Measurements from ENCODE around the gene VMP1.

Gene VMP1

GRCh38 chr17:59762049-59762823, 54.8 kb downstream of the VMP1 start:
- peaks cover 2 to 10% of the 10 kb centered on the region in 2 donors for H3K36me3 ChIP-seq (ENCODE audit: control insufficient read depth in 2 of 2, insufficient read depth in 2 of 2, low read length in 2 of 2)

GRCh38 chr17:59762824-59763374, 55.4 kb downstream of the VMP1 start:
- Histone ChIP-seq H3K4me1 (ENCODE audit: control insufficient read depth, insufficient read depth, low read length) (no peaks in the 10 kb centered on the region), H3K4me3 (ENCODE audit: low read length in 2 of 2) (no peak overlapping the region), H3K36me3 (ENCODE audit: control insufficient read depth in 2 of 2, insufficient read depth in 2 of 2, low read length in 2 of 2) (peaks cover 2 to 10% of the 10 kb centered on the region in 2 donors), H3K27me3 (ENCODE audit: control insufficient read depth in 1 of 2, insufficient read depth in 2 of 2, low read length in 2 of 2) (no peaks in the 10 kb centered on the region), H3K9me3 (ENCODE audit: control insufficient read depth in 2 of 2, low read length in 2 of 2) (peaks cover 0 to 5% of the 10 kb centered on the region in 2 donors), H3K27ac (ENCODE audit: low read length) (no peak overlapping the region), H3K9ac (ENCODE audit: low read length in 2 of 2) (no peak overlapping the region)

More at GRCh38 chr17:59762049-59762823, 54.8 kb downstream of the VMP1 start:
- H3K27ac ChIP-seq (ENCODE audit: low read length), result no peak overlapping the region
- H3K9me3 ChIP-seq (ENCODE audit: control insufficient read depth in 2 of 2, low read length in 2 of 2), result peaks cover 0 to 5% of the 10 kb centered on the region in 2 donors
- no peak overlapping the region for H3K9ac ChIP-seq (ENCODE audit: low read length in 2 of 2)
- no peak overlapping the region for H3K4me3 ChIP-seq (ENCODE audit: low read length in 2 of 2)
- no peaks in the 10 kb centered on the region for H3K27me3 ChIP-seq (ENCODE audit: control insufficient read depth in 1 of 2, insufficient read depth in 2 of 2, low read length in 2 of 2)
- H3K4me1 ChIP-seq (ENCODE audit: control insufficient read depth, insufficient read depth, low read length), result no peaks in the 10 kb centered on the region

GRCh38 chr17:59763861-59764260, 56.4 kb downstream of the VMP1 start:
- Histone ChIP-seq H3K4me3 (ENCODE audit: low read length in 2 of 2) (no peak overlapping the region), H3K9me3 (ENCODE audit: control insufficient read depth in 2 of 2, low read length in 2 of 2) (peaks cover 0 to 5% of the 10 kb centered on the region in 2 donors), H3K27me3 (ENCODE audit: control insufficient read depth in 1 of 2, insufficient read depth in 2 of 2, low read length in 2 of 2) (no peaks in the 10 kb centered on the region), H3K27ac (ENCODE audit: low read length) (no peak overlapping the region), H3K36me3 (ENCODE audit: control insufficient read depth in 2 of 2, insufficient read depth in 2 of 2, low read length in 2 of 2) (peaks cover 0 to 5% of the 10 kb centered on the region in 2 donors), H3K4me1 (ENCODE audit: control insufficient read depth, insufficient read depth, low read length) (no peaks in the 10 kb centered on the region), H3K9ac (ENCODE audit: low read length in 2 of 2) (no peak overlapping the region)

GRCh38 chr17:59764292-59764741, 56.9 kb downstream of the VMP1 start:
- H3K9ac ChIP-seq (ENCODE audit: low read length in 2 of 2), result no peak overlapping the region
- no peak overlapping the region for H3K4me3 ChIP-seq (ENCODE audit: low read length in 2 of 2)
- H3K27me3 ChIP-seq (ENCODE audit: control insufficient read depth in 1 of 2, insufficient read depth in 2 of 2, low read length in 2 of 2), result no peaks in the 10 kb centered on the region
- no peaks in the 10 kb centered on the region for H3K4me1 ChIP-seq (ENCODE audit: control insufficient read depth, insufficient read depth, low read length)
- peaks cover 0 to 5% of the 10 kb centered on the region in 2 donors for H3K36me3 ChIP-seq (ENCODE audit: control insufficient read depth in 2 of 2, insufficient read depth in 2 of 2, low read length in 2 of 2)
- H3K27ac ChIP-seq (ENCODE audit: low read length), result no peak overlapping the region
- peaks cover 0 to under 1% of the 10 kb centered on the region in 2 donors for H3K9me3 ChIP-seq (ENCODE audit: control insufficient read depth in 2 of 2, low read length in 2 of 2)

GRCh38 chr17:59765038-59765437, 57.6 kb downstream of the VMP1 start:
- Histone ChIP-seq H3K27me3 (ENCODE audit: control insufficient read depth in 1 of 2, insufficient read depth in 2 of 2, low read length in 2 of 2) (no peaks in the 10 kb centered on the region), H3K4me3 (ENCODE audit: low read length in 2 of 2) (no peak overlapping the region), H3K4me1 (ENCODE audit: control insufficient read depth, insufficient read depth, low read length) (no peaks in the 10 kb centered on the region), H3K27ac (ENCODE audit: low read length) (no peak overlapping the region), H3K9me3 (ENCODE audit: control insufficient read depth in 2 of 2, low read length in 2 of 2) (no peaks in the 10 kb centered on the region), H3K9ac (ENCODE audit: low read length in 2 of 2) (no peak overlapping the region), H3K36me3 (ENCODE audit: control insufficient read depth in 2 of 2, insufficient read depth in 2 of 2, low read length in 2 of 2) (peaks cover 0 to 5% of the 10 kb centered on the region in 2 donors)

GRCh38 chr17:59766491-59766890, 59.0 kb downstream of the VMP1 start:
- Histone ChIP-seq H3K4me1 (ENCODE audit: control insufficient read depth, insufficient read depth, low read length) (no peaks in the 10 kb centered on the region), H3K27me3 (ENCODE audit: control insufficient read depth in 1 of 2, insufficient read depth in 2 of 2, low read length in 2 of 2) (no peaks in the 10 kb centered on the region), H3K9ac (ENCODE audit: low read length in 2 of 2) (no peak overlapping the region), H3K4me3 (ENCODE audit: low read length in 2 of 2) (no peak overlapping the region), H3K27ac (ENCODE audit: low read length) (no peak overlapping the region), H3K9me3 (ENCODE audit: control insufficient read depth in 2 of 2, low read length in 2 of 2) (no peaks in the 10 kb centered on the region), H3K36me3 (ENCODE audit: control insufficient read depth in 2 of 2, insufficient read depth in 2 of 2, low read length in 2 of 2) (peaks cover 0 to 5% of the 10 kb centered on the region in 2 donors)

- H3K4me3 ChIP-seq (ENCODE audit: low read length in 2 of 2), result no peak overlapping the region
- H3K9me3 ChIP-seq (ENCODE audit: control insufficient read depth in 2 of 2, low read length in 2 of 2), result no peaks in the 10 kb centered on the region
- H3K9ac ChIP-seq (ENCODE audit: low read length in 2 of 2), result no peak overlapping the region
- peaks cover 0 to 5% of the 10 kb centered on the region in 2 donors for H3K36me3 ChIP-seq (ENCODE audit: control insufficient read depth in 2 of 2, insufficient read depth in 2 of 2, low read length in 2 of 2)
- H3K4me1 ChIP-seq (ENCODE audit: control insufficient read depth, insufficient read depth, low read length), result no peaks in the 10 kb centered on the region
- H3K27ac ChIP-seq (ENCODE audit: low read length), result no peak overlapping the region
- H3K27me3 ChIP-seq (ENCODE audit: control insufficient read depth in 1 of 2, insufficient read depth in 2 of 2, low read length in 2 of 2), result no peaks in the 10 kb centered on the region
These were observed 59.7 kb downstream of the VMP1 start for GRCh38 chr17:59767176-59767575.

- H3K9me3 ChIP-seq (ENCODE audit: control insufficient read depth in 2 of 2, low read length in 2 of 2), result no peaks in the 10 kb centered on the region
- H3K4me3 ChIP-seq (ENCODE audit: low read length in 2 of 2), result no peak overlapping the region
- H3K36me3 ChIP-seq (ENCODE audit: control insufficient read depth in 2 of 2, insufficient read depth in 2 of 2, low read length in 2 of 2), result peaks cover 2 to 8% of the 10 kb centered on the region in 2 donors
- no peaks in the 10 kb centered on the region for H3K4me1 ChIP-seq (ENCODE audit: control insufficient read depth, insufficient read depth, low read length)
- H3K9ac ChIP-seq (ENCODE audit: low read length in 2 of 2), result no peak overlapping the region
- H3K27me3 ChIP-seq (ENCODE audit: control insufficient read depth in 1 of 2, insufficient read depth in 2 of 2, low read length in 2 of 2), result no peaks in the 10 kb centered on the region
- no peak overlapping the region for H3K27ac ChIP-seq (ENCODE audit: low read length)
These were observed 62.4 kb downstream of the VMP1 start for GRCh38 chr17:59769887-59770286.

- H3K9me3 ChIP-seq (ENCODE audit: control insufficient read depth in 2 of 2, low read length in 2 of 2), result no peaks in the 10 kb centered on the region
- H3K27ac ChIP-seq (ENCODE audit: low read length), result no peak overlapping the region
- no peak overlapping the region for H3K9ac ChIP-seq (ENCODE audit: low read length in 2 of 2)
- H3K27me3 ChIP-seq (ENCODE audit: control insufficient read depth in 1 of 2, insufficient read depth in 2 of 2, low read length in 2 of 2), result no peaks in the 10 kb centered on the region
- peaks cover 7 to 9% of the 10 kb centered on the region in 2 donors for H3K36me3 ChIP-seq (ENCODE audit: control insufficient read depth in 2 of 2, insufficient read depth in 2 of 2, low read length in 2 of 2)
- no peaks in the 10 kb centered on the region for H3K4me1 ChIP-seq (ENCODE audit: control insufficient read depth, insufficient read depth, low read length)
- H3K4me3 ChIP-seq (ENCODE audit: low read length in 2 of 2), result no peak overlapping the region
These were observed 63.6 kb downstream of the VMP1 start for GRCh38 chr17:59771093-59771492.

- Histone ChIP-seq H3K4me1 (ENCODE audit: control insufficient read depth, insufficient read depth, low read length) (no peaks in the 10 kb centered on the region), H3K9ac (ENCODE audit: low read length in 2 of 2) (no peak overlapping the region), H3K4me3 (ENCODE audit: low read length in 2 of 2) (no peak overlapping the region), H3K27me3 (ENCODE audit: control insufficient read depth in 1 of 2, insufficient read depth in 2 of 2, low read length in 2 of 2) (no peaks in the 10 kb centered on the region), H3K9me3 (ENCODE audit: control insufficient read depth in 2 of 2, low read length in 2 of 2) (peaks cover 0 to 3% of the 10 kb centered on the region in 2 donors), H3K27ac (ENCODE audit: low read length) (no peak overlapping the region), H3K36me3 (ENCODE audit: control insufficient read depth in 2 of 2, insufficient read depth in 2 of 2, low read length in 2 of 2) (peaks cover 15 to 18% of the 10 kb centered on the region in 2 donors)
These were observed 68.4 kb downstream of the VMP1 start for GRCh38 chr17:59775786-59776350.
